ENCODE measurements around the gene SPOCK2. TPM values are rescaled to one million over a fixed set of nuclear protein-coding genes. Genes with fewer than 3 reads are reported as not detected.

The SPOCK2 gene
- total and polyA plus RNA-seq, 4 donors: 24.1 to 103 (median 60.1) TPM

- H3K4me1 ChIP-seq (ENCODE audit: control insufficient read depth in 5 of 5, insufficient read depth in 5 of 5, low read length in 5 of 5): peaks cover 0 to 9% (median 0%) of the 10 kb centered on the region in 5 donors
- no peak for TF ChIP-seq CTCF (IDR thresholded peaks at IDR 0.05; ENCODE audit: control extremely low read depth, extremely low read depth)
Measured at GRCh38 chr10:72061491-72061890, 26.9 kb downstream of the SPOCK2 start.

GRCh38 chr10:72059843-72060822 lies 28.2 kb downstream of the SPOCK2 start:
- H3K36me3 ChIP-seq (ENCODE audit: control insufficient read depth in 4 of 4, insufficient read depth in 4 of 4, low read length in 4 of 4): peaks cover 0 to 6% (median 0%) of the 10 kb centered on the region in 4 donors
- H3K9ac ChIP-seq (ENCODE audit: insufficient read depth in 1 of 2, low read length in 2 of 2): no peak overlapping the region
- H3K4me3 ChIP-seq: no peak overlapping the region
- TF ChIP-seq CTCF (IDR thresholded peaks at IDR 0.05; ENCODE audit: control extremely low read depth, extremely low read depth): no peak
- H3K9me3 ChIP-seq (ENCODE audit: control insufficient read depth in 4 of 4, insufficient read depth in 3 of 4, low read length in 3 of 4): no peaks in the 10 kb centered on the region
- DNase-seq (no peak), ATAC-seq (ENCODE audit: insufficient read depth, low FRiP score) (no peak)
- H3K27me3 ChIP-seq (ENCODE audit: control insufficient read depth in 3 of 3, insufficient read depth in 3 of 3, low read length in 2 of 3): no peaks in the 10 kb centered on the region
- 84 to 93% methylated on average over 19 of the region's 19 CpGs for WGBS, 2 donors
- peaks cover 0 to 4% (median 0%) of the 10 kb centered on the region in 5 donors for H3K4me1 ChIP-seq (ENCODE audit: control insufficient read depth in 5 of 5, insufficient read depth in 5 of 5, low read length in 5 of 5)
- no peak overlapping the region for H3K27ac ChIP-seq (ENCODE audit: low read depth in 1 of 2, low read length in 1 of 2)

More at GRCh38 chr10:72061491-72061890, 26.9 kb downstream of the SPOCK2 start:
- H3K27ac ChIP-seq (ENCODE audit: low read depth in 1 of 2, low read length in 1 of 2): no peak overlapping the region
- peaks cover 0 to 6% (median 0%) of the 10 kb centered on the region in 4 donors for H3K36me3 ChIP-seq (ENCODE audit: control insufficient read depth in 4 of 4, insufficient read depth in 4 of 4, low read length in 4 of 4)
- no peaks in the 10 kb centered on the region for H3K9me3 ChIP-seq (ENCODE audit: control insufficient read depth in 4 of 4, insufficient read depth in 3 of 4, low read length in 3 of 4)
- no peak overlapping the region for H3K4me3 ChIP-seq
- no peaks in the 10 kb centered on the region for H3K27me3 ChIP-seq (ENCODE audit: control insufficient read depth in 3 of 3, insufficient read depth in 3 of 3, low read length in 2 of 3)
- ATAC-seq (ENCODE audit: insufficient read depth, low FRiP score): no peak
- no peak overlapping the region for H3K9ac ChIP-seq (ENCODE audit: insufficient read depth in 1 of 2, low read length in 2 of 2)
- no peak for DNase-seq
- 84 to 88% methylated on average over 5 of the region's 5 CpGs for WGBS, 2 donors

- WGBS, 2 donors: 55 to 71% methylated on average over 21 of the region's 21 CpGs
- no peak overlapping the region for H3K9ac ChIP-seq (ENCODE audit: insufficient read depth in 1 of 2, low read length in 2 of 2)
- peaks cover 0 to 4% (median 0%) of the 10 kb centered on the region in 5 donors for H3K4me1 ChIP-seq (ENCODE audit: control insufficient read depth in 5 of 5, insufficient read depth in 5 of 5, low read length in 5 of 5)
- H3K27ac ChIP-seq (ENCODE audit: low read depth in 1 of 2, low read length in 1 of 2): no peak overlapping the region
- ATAC-seq (ENCODE audit: insufficient read depth, low FRiP score): no peak
- no peaks in the 10 kb centered on the region for H3K9me3 ChIP-seq (ENCODE audit: control insufficient read depth in 4 of 4, insufficient read depth in 3 of 4, low read length in 3 of 4)
- no peak overlapping the region for H3K4me3 ChIP-seq
- H3K27me3 ChIP-seq (ENCODE audit: control insufficient read depth in 3 of 3, insufficient read depth in 3 of 3, low read length in 2 of 3): no peaks in the 10 kb centered on the region
- DNase-seq: no peak
- peaks cover 0 to 6% (median 0%) of the 10 kb centered on the region in 4 donors for H3K36me3 ChIP-seq (ENCODE audit: control insufficient read depth in 4 of 4, insufficient read depth in 4 of 4, low read length in 4 of 4)
- TF ChIP-seq CTCF (IDR thresholded peaks at IDR 0.05; ENCODE audit: control extremely low read depth, extremely low read depth): no peak
Measured at GRCh38 chr10:72058989-72059842, 29.1 kb downstream of the SPOCK2 start.
